Activated CD4-positive, alpha-beta T cell treated with anti-CD3 and anti-CD28 coated beads for 4 hours (primary cell): ENCODE results near the gene HNRNPA1.
A peak's percentile ranks its signal among the peaks of the same experiment; 100 is the strongest.
"Not testable (repeated sequence)": the region's sequence is repeated elsewhere in the genome, so short reads cannot be mapped to it uniquely, and the experiment has no call there.

Experiments
- DNase-seq, 2 donors: peaks; one replicate each; pipeline ENCODE4 v3.0.0-alpha.2; 2020

Gene HNRNPA1

DNA sequence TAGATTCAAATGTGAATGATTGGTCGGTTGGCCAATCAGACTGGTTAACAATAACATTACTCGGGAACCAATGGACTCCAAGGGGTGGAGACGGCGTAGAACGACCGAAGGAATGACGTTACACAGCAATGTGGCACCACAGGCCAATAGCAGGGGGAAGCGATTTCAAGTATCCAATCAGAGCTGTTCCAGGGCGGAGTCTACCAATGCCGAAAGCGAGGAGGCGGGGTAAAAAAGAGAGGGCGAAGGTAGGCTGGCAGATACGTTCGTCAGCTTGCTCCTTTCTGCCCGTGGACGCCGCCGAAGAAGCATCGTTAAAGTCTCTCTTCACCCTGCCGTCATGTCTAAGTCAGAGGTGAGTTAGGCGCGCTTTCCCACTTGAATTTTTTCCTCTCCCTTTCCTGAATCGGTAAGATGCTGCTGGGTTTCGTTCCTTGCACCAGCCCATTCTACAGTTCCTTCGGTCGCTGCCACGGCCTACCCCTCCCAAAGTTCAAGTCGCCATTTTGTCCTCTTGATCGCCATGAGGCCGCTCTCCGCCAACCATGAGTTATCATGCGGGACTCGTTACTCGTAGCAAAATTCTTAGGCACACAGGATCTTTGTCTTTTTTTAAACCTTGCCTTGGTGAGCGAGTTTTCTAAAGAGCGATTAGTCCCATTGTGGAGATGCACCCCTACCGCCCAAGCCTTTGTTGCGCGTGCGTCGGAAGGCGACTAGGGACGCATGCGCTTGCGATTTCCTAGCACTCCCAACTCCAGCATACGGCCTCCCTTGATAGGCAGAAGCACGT lies at the start of gene HNRNPA1:
Gene HNRNPA1 (plus strand): TSS at position 259 of the 793 bp plus-strand sequence. CDS start 82 bp downstream, at position 341.
- DNase-seq: peak; percentile 95 to 96

DNA sequence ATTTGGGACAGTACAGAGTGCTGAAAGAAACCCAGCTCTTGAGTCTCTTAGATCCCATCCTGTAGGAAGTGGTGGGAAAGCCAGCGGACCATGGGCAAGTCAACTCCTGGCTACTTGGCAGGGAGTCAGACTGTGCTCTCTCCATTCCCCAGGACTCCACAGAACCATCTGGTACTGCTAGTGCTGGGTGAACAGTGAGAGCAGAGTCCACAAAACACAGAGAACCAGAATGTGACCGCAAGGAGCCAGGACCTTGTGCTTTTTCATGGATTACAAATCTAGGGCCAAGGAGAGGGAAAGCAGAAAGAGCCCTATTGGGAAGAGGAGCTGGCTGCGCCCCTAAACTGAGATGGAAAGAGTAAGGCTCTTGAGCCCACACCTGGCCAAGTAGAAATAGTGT lies 49.3 kb upstream of the HNRNPA1 start:
- DNase-seq: not testable (repeated sequence)

DNA sequence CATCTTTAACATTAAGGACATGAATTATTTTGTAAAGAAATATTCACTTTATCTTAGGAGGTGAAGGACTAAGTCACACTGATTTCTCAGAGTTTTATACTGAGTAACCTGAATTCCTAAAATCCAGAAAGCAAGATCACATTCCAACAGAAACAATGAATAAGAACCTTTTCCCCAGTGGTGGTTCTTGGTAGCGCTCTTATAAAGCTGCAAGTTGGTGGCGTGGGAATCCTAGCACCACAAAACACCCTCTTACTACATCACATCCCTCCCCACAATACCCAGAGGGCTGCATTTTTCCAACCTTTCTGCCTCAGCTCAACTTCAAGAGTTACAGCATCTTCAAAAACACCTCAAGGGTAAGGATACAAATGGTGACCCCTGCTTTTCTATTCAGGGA lies 47.7 kb upstream of the HNRNPA1 start:
- DNase-seq: no peak

DNA sequence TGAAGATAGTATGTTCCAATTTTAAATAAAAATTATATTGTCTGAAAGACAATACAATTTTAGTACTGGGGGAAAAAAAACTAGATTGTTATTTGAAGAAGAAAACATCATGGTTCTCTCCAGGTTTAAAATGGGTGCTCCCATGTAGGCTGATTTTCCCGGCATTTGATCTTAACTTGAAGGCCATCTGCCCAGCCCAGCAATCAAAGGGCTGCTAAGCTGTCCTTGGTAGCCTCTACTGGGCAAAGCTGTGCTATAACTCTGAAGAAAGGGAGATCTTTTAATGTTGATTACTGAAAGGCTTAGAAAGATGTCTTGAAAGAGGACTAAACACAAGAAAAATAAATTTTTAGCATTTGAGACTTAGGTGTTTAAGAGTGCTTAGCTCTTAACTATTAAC lies 42.0 kb upstream of the HNRNPA1 start:
- DNase-seq: no peak

DNA sequence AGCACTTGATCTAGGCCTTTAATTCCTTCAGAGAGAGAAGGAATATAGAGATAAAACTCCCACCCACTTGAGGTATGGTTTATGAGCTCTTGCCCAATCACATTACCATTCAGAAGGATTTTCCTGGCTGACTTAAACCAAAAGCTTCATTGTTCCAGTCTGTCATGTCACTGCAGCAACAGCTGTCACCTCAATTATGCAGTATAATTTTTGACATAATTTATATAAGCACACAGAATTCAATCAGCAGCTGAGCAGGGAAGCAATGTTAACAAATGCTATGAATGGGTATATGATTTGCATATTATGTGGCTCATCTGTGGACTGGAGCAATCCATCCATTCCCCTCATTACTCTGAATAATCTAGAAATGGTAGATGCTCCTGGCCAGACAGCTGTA lies 40.9 kb upstream of the HNRNPA1 start:
- no peak for DNase-seq

DNA sequence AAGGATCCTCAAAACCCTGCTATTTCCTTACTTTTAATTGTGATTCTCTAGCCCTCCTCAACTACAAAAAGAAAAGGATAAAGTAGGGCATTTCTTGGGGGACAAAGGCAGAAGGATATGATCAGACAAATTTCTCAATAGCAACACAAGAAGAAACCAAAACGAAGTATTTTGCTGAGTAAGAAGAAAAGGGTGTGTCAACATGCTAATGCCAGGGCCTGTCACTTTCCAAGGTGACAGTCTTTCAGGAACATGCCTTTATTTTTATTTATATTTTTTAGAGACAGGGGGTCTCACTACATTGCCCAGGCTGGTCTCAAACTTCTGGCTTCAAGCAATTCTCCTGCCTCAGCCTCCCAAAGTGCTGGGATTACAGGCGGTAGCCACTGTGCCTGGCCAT lies 40.4 kb upstream of the HNRNPA1 start:
- no peak for DNase-seq

DNA sequence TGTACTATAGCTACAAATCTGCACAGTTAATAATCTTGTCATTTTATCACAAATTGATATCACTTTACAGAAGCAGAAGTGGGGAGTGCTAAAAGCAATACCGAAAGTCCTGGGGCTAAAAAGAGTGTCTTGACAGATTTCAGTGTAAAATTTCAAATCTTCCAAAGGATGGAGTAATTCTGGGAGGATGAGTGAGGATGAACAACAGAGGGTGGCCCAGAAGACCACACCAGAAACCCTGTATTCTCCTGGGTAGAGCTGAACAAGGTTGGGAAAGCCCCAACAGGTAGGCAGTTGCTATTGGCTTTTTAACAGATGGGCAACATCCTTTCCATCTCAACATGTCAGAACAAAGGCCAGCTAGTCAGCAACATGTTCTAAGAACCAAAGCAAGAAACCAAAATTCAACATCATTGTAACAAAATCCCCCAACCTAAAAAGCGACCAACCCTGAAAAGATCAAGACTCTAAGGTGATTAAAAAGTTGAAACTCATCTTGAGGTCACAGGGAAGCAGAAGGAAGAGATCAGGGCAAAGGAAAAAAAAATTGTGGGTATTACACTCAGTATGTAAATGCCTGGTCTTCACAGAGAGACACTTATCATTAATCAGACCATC lies 39.4 kb upstream of the HNRNPA1 start:
- DNase-seq: no peak

DNA sequence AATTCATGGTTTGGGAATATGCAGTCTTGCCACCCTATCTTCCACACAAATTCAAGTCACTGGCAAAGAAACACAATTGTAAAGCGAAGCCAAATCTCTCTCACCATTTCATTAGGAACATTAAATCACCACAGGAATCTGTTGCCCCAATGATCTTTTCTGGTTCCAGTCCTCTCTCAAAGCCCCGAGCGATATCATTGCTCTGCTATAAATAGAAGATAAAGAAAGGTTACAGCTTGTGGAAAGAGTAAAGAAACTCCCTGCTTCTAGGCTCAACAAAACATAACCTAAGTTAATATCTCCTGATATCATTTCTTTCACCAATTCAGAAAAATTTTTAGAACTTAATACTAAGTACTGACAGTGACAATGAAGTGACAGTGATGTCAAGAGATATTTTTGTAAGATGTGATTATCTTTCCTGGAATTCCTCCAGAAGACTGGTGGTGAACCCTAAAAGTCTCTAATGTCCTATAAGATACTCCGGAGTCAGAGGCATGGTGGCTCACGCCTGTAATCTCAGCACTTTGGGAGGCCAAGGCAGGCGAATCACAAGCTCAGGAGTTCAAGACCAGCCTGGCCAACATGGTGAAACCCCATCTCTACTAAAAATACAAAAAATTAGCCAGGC lies 34.4 kb upstream of the HNRNPA1 start:
- no peak for DNase-seq

DNA sequence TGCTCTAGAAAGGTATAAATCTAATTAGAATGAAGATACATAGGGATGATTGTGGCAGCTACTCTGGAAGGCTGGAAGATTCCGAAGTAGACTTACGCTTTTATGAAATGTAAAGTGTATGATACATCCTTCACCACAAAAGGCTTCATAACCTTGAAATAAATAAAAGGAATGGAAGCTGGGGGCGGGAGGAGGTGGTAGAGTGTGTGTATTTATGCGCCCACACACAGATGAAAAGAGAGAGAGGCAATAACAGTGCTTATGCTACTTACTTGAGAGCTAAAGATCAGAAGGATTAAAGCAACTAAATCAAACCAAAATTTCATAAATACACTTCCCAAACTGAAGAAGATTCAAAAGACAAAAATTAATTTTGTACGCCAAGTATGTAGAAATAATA lies 31.0 kb upstream of the HNRNPA1 start:
- peak; percentile 9 to 18 for DNase-seq

DNA sequence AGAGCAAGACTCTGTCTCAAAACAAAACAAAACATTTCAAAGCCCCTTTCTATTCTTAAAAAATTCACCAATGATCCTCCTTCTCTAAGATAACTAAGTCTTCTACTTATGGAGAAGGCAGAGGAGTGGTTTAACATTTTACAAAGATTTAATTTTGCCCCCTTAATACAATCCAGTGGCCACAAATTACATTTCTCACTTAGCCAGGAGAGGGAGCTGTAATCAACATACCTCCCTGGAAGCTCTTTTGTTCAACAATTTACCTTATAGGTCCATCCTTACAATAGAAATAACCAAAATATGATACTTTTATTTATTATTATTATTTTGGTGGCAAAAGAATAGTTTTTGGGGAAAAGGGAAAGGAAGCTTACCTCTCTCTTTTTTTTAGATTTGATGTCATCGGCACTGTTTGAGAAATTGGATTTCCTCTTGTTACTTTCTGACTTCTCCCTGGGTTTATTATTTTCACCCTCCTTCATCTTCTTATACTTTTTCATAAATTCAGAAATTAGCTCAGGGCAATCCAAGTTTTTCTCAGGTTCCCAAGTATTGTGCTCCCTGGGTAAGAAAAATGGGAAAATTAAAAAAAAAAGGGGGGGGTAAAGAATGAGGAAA lies 28.8 kb upstream of the HNRNPA1 start:
- DNase-seq: peak in 1 of 2 donors; percentile 19

DNA sequence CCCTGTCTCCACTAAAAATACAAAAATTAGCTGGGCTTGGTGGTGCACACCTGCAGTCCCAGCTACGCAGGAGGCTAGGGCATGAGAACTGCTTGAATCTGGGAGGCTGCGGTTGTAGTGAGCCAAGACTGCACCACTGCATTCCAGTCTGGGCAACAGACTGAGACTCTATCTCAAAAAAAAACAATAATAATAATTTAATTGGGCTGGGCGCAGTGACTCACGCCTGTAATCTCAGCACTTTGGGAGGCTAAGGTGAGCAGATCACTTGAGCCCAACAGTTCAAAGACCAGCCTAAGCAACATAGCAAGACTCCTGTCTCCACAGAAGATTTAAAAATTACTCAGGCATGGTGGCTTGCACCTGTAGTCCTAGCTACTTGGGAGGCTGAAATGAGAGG lies 27.3 kb upstream of the HNRNPA1 start:
- no peak for DNase-seq

DNA sequence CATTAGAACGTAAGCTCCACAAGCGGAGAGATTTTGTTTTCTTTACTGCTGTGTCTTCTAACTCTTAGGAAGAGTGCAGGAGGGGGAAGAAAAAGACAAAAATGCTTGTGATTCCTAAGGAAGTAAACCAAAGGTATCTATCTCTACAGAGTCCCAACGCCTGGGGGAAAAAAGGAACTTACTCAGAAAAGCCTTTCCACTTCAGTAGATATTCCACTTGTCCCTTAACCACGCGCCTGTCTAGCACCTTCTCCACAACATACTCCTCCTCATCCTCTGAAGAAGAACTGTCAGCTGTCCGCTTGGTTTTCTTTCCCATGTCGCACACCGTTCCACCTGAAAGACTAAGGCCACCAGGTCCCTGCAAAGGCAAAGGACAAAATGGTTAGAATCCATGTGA lies 23.2 kb upstream of the HNRNPA1 start:
- no peak for DNase-seq

DNA sequence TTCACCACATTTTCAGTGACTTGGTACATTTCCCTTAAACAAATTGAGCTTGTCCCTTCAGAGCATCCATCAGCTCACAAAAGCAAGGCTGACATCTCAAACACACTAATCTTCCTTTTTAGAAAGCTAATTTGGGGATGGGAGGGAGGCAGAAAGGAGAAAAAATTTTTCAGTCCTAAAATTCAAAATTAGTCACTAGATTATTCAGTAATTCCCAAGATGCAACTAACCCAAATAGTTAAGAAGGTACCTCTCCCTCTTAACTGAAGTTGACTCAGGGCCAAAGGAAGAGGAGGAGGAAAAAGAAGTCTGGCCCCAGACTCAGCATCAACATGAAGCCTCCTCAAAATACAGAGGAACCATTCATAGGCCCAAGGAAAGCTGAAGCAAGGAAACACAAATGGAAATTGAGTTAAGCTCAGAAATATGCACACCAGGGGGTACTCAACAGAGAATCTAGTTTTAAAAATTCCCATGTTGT lies 22.3 kb upstream of the HNRNPA1 start:
- no peak for DNase-seq

DNA sequence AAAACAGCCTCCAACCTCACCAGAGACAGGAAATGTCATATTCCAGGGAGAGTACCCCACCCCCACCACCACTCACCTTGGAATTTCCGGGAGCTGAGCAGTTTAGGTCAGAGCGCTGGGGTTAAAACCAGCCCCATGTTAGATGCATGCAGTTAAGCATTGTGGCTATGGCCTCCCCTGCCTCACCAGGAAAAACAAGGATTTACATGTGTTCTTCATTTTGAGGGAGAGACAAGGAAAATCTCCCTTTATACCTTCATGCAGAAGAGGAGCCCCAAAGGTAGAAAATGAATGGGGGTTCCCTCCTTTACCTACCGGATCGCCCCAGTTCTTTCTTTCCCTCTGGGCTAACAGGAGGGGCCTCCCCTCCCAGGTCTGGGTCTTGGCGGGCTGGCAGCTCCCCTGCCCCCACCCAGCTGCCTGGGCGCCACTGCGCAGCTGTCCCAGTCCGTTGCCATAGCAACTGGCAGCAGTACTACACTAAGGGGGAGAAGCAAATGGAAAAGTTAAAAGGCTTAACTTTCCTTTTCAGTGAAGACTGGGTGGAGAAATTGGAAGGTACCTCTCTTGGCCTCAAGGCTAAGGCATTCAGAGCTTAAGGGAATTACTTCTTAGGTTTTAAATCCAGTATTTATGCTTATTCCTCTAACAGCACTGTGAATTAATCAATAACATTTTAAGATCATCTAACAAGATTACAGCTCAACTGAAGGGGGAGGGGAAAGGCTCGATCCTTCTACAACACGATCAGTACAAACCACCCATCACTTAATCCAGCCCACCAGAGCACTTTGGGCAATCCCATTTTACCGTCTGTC lies 21.1 kb upstream of the HNRNPA1 start:
- peak; percentile 17 to 35 for DNase-seq

DNA sequence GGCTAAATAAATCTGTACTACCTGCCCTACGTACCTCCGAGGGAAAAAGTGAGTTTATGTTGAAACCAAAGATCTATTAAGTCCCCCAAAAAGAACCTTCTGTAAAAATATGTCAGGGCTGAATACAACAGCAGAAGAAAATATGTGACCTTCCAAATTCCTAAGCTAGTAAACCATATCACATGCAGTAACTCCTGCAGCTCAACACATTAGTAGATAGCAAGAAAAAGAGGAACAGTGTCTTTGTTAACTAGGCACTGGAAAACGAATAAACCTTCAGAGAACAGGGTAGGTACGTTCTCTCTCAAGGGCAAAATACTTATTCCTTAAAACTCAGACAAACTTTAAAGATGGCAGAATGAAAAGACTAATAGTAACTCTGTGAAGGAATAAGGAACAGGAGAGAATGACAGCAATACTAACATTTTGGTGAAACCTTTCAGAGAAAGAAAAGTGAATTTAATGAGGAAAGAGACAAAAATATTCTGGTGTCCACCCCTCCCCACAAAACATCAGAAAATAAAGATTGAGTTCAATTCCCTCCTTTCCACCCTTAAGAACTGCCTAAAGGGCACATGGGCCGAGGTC lies 18.6 kb upstream of the HNRNPA1 start:
- no peak for DNase-seq

DNA sequence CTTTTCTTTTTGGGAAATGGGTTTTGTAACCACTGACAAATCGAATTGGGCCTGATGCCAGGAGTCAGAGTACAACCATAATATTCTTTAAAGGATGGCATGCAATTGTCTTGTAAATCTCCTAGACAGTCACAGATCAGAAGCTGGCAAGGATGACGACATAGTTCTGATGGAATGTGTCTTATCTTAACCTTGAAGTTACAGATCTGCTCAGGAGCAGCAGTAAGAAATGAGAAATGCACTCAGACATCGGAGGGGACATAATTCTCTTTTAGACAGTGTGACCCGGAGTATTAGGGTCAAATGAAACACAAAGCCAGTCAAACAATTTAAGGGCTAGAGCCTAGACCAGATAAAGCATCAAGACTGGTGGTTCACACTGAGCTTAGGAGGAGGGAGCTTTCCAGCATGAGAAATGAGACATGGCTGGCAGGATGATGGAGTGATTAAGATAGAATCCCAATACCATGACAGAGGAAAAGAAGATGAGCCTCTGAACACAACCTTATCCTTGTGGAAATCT lies 18.1 kb upstream of the HNRNPA1 start:
- DNase-seq: no peak

DNA sequence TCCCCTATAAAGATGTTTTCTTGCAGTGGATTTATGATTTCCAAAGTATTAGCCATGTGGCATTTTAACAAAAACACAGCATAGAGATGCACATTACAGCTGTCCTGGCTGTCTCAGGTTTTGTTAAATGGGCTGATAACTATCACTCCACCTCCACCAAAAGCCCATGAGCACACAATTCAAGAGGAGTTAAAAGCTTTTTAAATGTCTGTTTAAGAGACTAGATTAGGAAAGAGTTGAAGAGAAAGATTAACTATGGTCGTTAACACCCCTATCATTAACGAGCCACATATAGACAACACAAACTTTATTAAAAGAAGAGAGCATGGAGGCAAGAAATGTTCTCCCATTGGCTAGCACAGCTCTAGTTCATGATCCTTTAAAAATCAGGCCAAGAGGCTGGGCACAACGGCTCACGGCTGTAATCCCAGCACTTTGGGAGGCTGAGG lies 15.1 kb upstream of the HNRNPA1 start:
- DNase-seq: no peak

DNA sequence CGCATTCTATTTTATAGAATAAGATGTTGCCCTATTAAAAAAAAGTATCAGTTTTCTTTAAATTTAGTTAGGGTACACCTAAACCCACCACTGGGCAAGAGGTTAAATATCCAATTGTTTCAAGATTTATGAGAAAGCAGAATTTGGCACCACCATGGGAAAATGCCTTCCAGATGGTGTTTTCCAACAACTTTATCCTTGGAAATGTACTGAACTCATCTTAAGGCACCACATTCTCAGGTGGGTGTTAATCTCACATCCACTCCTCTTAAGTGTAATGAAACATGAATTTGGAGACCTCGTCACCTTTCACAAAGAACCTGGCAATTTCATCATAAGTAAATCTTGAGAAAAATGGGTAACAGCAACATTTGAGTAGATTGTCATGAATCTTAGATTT lies 13.7 kb upstream of the HNRNPA1 start:
- DNase-seq: no peak

DNA sequence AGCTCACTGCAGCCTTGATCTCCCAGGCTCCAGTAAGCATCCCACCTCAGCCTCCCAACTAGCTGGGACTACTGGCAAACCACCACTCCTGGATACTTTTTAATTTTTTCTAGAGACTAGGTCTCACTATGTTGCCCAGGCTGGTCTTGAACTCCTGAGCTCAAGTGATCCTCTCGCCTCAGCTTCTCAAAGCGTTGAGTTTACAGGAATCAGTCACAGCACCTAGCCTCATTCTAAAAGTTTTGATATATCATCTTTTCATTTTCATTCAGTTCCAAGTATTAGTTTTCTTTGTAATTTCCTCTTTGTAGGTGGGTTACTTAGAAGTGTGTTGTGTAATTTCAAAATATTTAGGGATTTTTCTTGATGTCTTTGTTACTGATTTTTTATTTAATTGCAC lies 10.2 kb upstream of the HNRNPA1 start:
- no peak for DNase-seq

DNA sequence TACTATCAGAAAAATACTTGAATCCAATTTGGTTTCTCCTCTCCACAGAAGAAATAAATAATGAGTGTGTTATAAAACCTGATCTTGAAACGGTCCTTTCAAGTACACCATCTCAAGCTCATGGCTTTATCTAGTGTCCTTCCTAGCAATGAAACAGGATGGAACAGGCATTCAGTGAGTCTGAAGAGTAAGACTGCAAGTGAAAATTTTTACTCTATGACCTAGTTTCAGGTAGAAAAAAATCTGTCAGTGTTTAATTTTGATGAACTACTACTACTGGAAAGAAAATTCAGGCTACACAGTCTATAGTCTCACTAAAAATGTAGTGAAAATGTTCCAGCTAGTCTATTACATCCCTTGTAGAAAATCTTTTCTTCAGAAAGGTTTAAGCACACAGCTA lies 8.3 kb upstream of the HNRNPA1 start:
- DNase-seq: no peak

DNA sequence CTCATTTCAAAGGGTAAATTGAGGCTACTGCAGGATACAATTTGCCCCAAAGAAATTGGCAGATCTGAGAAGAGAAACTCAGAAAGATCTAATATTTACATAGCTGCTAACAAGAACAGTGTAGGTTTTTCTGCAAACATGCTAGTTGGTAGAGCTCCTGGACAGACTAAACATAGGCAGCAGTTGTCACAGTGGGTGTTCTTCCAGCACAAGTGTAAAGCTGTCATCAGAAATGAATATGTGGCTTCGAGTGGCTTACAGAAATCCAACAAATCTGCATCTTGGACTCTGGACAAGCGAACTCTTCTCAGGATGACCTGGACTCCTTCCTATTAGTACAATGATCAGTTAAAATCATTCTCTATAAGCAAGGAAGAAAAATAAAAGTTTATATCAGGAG lies 6.5 kb upstream of the HNRNPA1 start:
- no peak for DNase-seq

DNA sequence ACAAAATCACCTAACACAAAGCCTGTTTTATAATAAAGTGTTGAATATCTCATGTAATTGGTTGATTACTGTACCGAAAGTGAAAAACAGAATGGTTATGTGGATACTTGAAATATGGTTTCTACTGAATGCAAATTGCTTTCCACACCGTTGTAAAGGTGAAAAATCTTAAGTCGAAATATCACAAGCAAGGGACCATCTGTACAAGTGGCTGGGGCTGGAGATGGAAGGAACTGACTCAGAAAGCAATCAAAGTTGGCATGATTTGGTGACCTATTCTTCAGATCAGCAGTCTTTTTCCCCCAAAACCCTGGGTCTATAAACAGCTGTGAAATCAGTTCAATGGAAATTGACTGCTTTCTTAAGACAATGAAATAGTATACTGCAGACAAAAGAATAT lies 4.2 kb upstream of the HNRNPA1 start:
- DNase-seq: no peak
